ENCODE results near the gene ROCK2.

DNA sequence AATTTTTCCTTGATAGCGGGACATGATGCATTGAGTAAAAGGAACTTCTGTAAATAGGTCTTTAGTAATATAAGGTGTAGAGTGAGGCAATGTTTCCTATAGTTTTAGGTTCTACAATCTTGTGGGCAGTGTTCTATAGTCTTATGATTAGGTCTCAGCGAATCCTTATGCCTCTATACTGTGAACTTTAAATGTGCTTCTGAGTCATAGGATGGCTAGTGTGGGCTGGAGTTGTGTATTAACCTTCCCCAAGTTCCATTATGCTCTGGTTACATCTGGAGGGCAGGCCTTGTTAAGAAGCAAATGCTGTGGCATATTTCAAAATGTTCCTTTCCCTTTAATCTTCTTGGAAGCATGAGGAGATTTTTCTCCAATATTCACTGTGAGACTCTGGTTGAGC, 73.5 kb downstream of the ROCK2 start:
- no peak for TF ChIP-seq RNF2 (IDR thresholded peaks at IDR 0.05; ENCODE audit: borderline replicate concordance, low read depth)
- TF ChIP-seq, protein P1, sequence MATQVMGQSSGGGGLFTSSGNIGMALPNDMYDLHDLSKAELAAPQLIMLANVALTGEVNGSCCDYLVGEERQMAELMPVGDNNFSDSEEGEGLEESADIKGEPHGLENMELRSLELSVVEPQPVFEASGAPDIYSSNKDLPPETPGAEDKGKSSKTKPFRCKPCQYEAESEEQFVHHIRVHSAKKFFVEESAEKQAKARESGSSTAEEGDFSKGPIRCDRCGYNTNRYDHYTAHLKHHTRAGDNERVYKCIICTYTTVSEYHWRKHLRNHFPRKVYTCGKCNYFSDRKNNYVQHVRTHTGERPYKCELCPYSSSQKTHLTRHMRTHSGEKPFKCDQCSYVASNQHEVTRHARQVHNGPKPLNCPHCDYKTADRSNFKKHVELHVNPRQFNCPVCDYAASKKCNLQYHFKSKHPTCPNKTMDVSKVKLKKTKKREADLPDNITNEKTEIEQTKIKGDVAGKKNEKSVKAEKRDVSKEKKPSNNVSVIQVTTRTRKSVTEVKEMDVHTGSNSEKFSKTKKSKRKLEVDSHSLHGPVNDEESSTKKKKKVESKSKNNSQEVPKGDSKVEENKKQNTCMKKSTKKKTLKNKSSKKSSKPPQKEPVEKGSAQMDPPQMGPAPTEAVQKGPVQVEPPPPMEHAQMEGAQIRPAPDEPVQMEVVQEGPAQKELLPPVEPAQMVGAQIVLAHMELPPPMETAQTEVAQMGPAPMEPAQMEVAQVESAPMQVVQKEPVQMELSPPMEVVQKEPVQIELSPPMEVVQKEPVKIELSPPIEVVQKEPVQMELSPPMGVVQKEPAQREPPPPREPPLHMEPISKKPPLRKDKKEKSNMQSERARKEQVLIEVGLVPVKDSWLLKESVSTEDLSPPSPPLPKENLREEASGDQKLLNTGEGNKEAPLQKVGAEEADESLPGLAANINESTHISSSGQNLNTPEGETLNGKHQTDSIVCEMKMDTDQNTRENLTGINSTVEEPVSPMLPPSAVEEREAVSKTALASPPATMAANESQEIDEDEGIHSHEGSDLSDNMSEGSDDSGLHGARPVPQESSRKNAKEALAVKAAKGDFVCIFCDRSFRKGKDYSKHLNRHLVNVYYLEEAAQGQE (IDR thresholded peaks at IDR 0.05), result no peak
